ENCODE measurements around the gene TBC1D2. TPM values are rescaled to one million over a fixed set of nuclear protein-coding genes. Genes with fewer than 3 reads are reported as not detected.

TBC1D2 gene
- total and polyA plus RNA-seq, 2 of the 13 experiments (the other 11 are each of a cell fraction or from before 2014, with no cell fraction given) = 2.0 to 2.8 TPM

- H3K79me2 ChIP-seq (ENCODE audit: insufficient read depth, low read length) = no peaks in the 10 kb centered on the region
- no peaks in the 10 kb centered on the region for H3K9me3 ChIP-seq (ENCODE audit: low read length)
- H3K36me3 ChIP-seq (replicated peaks in 1 of 2; ENCODE audit: control insufficient read depth in 1 of 2, insufficient read depth in 2 of 2, low read length in 2 of 2) = peaks cover 1 to 20% of the 10 kb centered on the region in 2 experiments; a peak in 2 of 5 replicates
- H3K4me1 ChIP-seq (ENCODE audit: insufficient read depth, low read length) = peaks cover 46% of the 10 kb centered on the region
- H3K9ac ChIP-seq (ENCODE audit: insufficient read depth, low read depth, low read length) = no peak overlapping the region
- CTCF ChIA-PET (ENCODE audit: low intra/inter-chr PET ratio, low total read pairs) = no interaction called here
- FAIRE-seq (no peak), ATAC-seq (no peak), DNase-seq (ENCODE audit: low spot score) (no peak)
- BruUV-seq (replicated peaks) = no TSS peak
- 71% methylated on average over 3 of the region's 3 CpGs for WGBS (ENCODE audit: low lambda C conversion rate)
- intact Hi-C loops (cut with micrococcal nuclease; ENCODE audit: unreplicated experiment) = no loop called here
- no peak overlapping the region for H3K4me3 ChIP-seq (replicated peaks in 1 of 3; ENCODE audit: insufficient read depth in 1 of 3, low read depth in 2 of 3, low read length in 3 of 3)
- H4K20me1 ChIP-seq (ENCODE audit: insufficient read depth, low read length) = no peaks in the 10 kb centered on the region
- no peaks in the 10 kb centered on the region for H3K27me3 ChIP-seq (ENCODE audit: control insufficient read depth in 1 of 2, insufficient read depth in 2 of 2, low read length in 2 of 2)
- in situ Hi-C loops (cut with HindIII; ENCODE audit: extremely low pct_ligation_motif_present, low pct_unique_long_range_greater_than_20kb) = no loop called here
- H2AFZ ChIP-seq (ENCODE audit: low read length) = no peak overlapping the region
- peak overlapping the region; percentile 19 for H3K27ac ChIP-seq (ENCODE audit: extremely low read length, insufficient read depth, low read length)
- no peak overlapping the region for H3K4me2 ChIP-seq (ENCODE audit: low read depth, low read length)
- POLR2A ChIA-PET = no interaction called here
- TF ChIP-seq TFDP2 (CRISPR knock-in tag; IDR thresholded peaks at IDR 0.05) (no peak), MBNL3 (CRISPR knock-in tag; conservative IDR thresholded peaks at IDR 0.05) (no peak), ZNF24 (IDR thresholded peaks at IDR 0.05) (no peak), TAF1 (CRISPR knock-in tag; IDR thresholded peaks at IDR 0.05) (no peak), ZNF256 (CRISPR knock-in tag; conservative IDR thresholded peaks at IDR 0.05) (no peak), ATF3 (CRISPR knock-in tag; IDR thresholded peaks at IDR 0.05) (no peak), FOXA3 (CRISPR knock-in tag; IDR thresholded peaks at IDR 0.05) (no peak), ZSCAN9 (CRISPR knock-in tag; IDR thresholded peaks at IDR 0.05; ENCODE audit: borderline replicate concordance) (no peak), ZBTB7A (CRISPR knock-in tag; IDR thresholded peaks at IDR 0.05) (no peak), MXD4 (CRISPR knock-in tag; IDR thresholded peaks at IDR 0.05) (no peak), SKI (IDR thresholded peaks at IDR 0.05; ENCODE audit: partially characterized antibody) (no peak), EHMT2 (IDR thresholded peaks at IDR 0.05; ENCODE audit: borderline replicate concordance, low read depth, low read length) (no peak)
- TF ChIP-seq, protein P1, sequence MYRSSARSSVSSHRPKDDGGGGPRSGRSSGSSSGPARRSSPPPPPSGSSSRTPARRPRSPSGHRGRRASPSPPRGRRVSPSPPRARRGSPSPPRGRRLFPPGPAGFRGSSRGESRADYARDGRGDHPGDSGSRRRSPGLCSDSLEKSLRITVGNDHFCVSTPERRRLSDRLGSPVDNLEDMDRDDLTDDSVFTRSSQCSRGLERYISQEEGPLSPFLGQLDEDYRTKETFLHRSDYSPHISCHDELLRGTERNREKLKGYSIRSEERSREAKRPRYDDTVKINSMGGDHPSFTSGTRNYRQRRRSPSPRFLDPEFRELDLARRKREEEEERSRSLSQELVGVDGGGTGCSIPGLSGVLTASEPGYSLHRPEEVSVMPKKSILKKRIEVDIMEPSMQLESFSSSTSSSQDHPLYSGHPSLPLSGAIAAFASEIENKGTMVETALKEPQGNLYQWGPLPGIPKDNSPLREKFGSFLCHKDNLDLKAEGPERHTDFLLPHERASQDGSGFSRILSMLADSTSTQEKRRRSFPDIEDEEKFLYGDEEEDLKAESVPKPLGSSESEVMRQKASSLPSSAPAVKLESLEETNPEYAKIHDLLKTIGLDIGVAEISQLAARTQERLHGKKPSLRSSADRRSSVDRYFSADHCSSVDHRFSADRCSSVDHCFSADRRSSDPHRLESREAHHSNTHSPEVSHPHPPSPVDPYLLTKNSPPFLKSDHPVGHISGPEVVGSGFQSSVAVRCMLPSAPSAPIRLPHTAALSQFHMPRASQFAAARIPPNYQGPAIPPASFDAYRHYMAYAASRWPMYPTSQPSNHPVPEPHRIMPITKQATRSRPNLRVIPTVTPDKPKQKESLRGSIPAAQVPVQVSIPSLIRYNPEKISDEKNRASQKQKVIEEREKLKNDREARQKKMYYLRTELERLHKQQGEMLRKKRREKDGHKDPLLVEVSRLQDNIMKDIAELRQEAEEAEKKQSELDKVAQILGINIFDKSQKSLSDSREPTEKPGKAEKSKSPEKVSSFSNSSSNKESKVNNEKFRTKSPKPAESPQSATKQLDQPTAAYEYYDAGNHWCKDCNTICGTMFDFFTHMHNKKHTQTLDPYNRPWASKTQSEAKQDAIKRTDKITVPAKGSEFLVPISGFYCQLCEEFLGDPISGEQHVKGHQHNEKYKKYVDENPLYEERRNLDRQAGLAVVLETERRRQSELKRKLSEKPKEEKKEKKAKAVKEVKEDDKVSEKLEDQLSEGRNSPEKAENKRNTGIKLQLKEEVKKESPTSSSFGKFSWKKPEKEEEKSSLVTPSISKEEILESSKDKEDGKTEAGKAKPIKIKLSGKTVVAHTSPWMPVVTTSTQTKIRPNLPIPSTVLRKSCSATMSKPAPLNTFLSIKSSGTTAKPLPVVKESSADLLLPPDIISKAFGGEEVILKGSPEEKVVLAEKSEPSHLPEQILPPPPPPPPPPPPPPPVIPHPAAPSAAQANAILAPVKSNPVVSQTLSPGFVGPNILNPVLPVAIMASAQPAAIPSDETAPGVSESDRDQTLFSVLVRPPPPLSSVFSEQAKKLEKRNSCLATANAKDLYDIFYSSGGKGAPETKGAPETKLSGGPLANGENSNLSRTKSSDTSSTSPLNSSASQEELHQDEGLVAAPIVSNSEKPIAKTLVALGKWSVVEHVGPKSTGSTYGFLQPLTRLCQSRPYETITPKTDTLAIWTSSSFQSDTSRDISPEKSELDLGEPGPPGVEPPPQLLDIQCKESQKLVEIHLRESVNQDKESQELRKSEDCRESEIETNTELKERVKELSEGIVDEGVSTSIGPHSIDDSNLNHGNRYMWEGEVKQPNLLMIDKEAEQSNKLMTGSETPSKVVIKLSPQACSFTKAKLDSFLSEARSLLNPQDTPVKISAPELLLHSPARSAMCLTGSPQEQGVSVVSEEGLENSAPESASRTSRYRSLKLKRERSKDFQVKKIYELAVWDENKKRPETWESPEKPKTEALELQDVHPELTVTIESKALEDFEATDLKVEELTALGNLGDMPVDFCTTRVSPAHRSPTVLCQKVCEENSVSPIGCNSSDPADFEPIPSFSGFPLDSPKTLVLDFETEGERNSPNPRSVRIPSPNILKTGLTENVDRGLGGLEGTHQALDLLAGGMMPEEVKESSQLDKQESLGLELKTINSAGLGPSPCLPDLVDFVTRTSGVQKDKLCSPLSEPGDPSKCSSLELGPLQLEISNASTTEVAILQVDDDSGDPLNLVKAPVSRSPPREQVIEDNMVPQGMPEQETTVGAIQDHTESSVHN (CRISPR knock-in tag; IDR thresholded peaks at IDR 0.05) = no peak
- TF ChIP-seq, protein P2, sequence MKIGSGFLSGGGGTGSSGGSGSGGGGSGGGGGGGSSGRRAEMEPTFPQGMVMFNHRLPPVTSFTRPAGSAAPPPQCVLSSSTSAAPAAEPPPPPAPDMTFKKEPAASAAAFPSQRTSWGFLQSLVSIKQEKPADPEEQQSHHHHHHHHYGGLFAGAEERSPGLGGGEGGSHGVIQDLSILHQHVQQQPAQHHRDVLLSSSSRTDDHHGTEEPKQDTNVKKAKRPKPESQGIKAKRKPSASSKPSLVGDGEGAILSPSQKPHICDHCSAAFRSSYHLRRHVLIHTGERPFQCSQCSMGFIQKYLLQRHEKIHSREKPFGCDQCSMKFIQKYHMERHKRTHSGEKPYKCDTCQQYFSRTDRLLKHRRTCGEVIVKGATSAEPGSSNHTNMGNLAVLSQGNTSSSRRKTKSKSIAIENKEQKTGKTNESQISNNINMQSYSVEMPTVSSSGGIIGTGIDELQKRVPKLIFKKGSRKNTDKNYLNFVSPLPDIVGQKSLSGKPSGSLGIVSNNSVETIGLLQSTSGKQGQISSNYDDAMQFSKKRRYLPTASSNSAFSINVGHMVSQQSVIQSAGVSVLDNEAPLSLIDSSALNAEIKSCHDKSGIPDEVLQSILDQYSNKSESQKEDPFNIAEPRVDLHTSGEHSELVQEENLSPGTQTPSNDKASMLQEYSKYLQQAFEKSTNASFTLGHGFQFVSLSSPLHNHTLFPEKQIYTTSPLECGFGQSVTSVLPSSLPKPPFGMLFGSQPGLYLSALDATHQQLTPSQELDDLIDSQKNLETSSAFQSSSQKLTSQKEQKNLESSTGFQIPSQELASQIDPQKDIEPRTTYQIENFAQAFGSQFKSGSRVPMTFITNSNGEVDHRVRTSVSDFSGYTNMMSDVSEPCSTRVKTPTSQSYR (CRISPR knock-in tag; IDR thresholded peaks at IDR 0.05; ENCODE audit: borderline replicate concordance) = no peak
Measured at GRCh38 chr9:98150721-98151120, 104.7 kb downstream of the TBC1D2 start.

Data from HepG2 (cell line).